ENCODE measurements around the gene LPXN.

Gene LPXN

DNA sequence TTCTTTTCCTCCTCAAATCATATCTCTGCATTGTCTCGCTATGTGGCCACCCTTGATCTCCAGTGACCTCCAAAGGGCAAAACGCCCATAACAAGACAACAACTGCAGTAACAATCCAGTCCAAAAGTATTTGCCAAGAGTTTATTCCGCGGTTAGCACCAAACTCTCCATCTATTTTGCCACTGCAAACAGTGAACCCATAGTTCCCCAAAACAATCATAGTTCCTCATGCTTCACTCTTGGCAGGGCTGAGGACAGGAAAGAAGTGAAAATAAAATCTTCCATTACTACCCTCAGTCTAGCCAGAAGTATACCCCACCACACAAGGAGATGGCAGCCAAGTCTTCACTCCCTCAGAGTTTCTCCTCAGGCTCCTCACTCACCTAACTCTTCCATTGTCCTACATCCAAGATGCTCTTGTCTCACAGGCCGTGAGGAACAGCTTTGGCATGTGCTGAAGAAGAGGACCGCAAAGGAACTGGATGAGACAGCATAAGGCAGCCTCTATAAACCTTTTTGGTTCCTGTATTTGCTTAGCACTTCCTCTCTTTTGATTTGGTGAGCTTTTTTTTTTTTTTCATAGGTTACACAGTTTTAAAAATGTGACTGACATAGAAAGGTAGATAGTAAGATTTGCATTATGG is at the start of gene LPXN:
TSS of gene LPXN (minus strand) at position 480 of the 644 bp plus-strand sequence. CDS start at position 396, 84 bp downstream.
- DNase-seq, result peak; percentile 84

DNA sequence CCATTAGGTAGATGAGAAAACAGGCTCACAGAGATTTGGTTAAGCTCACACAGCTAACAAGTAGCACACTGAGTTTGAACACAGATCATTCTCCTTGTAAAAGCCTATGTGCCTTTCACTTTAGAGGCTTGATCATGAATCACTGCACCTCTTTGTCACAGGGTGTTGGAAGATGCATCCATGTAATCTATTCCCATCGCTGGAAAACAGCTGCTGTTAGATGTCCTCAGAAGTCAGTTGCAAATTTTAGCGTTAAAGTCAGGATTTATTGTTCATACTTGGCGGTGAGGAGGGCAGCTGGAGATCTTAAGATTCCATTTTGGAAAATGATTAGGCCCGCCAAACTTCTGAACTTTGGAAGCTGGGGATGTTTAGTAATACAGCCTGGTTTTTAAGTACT is 49.4 kb upstream of the LPXN start:
- no peak for DNase-seq

DNA sequence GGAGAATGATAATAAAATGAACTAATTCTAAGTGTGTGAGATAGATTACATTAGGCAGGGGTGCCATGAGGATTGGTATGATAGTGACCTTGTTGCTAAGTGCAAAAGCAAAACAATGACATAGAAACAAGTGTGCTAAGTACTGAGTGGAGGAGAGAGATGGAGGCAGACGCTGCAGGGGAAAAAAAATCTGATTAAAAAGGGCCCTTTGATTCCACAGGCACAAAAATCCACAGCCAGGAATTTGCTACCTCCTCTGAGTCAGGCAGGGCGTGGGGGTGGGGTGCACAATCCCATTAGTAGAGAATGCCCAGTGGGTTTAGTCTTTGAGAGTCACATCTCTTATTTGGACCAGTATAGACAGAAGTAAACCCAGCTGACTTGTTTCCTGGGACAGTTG is 46.7 kb upstream of the LPXN start, which contains the start of gene CNTF:
TSS of gene CNTF (plus strand) at position 322 of the 400 bp plus-strand sequence. CDS start 88 bp downstream, outside the sequence.
- no peak for DNase-seq

- DNase-seq, result no peak
Measured at GRCh38 chr11:58621586-58622262, 46.1 kb upstream of the LPXN start.

GRCh38 chr11:58617976-58618557 is 42.4 kb upstream of the LPXN start:
- no peak for DNase-seq

- DNase-seq, result no peak
Measured at GRCh38 chr11:58616594-58616993, 40.9 kb upstream of the LPXN start.

- no peak for DNase-seq
Measured at GRCh38 chr11:58615559-58615958, 39.9 kb upstream of the LPXN start.

DNA sequence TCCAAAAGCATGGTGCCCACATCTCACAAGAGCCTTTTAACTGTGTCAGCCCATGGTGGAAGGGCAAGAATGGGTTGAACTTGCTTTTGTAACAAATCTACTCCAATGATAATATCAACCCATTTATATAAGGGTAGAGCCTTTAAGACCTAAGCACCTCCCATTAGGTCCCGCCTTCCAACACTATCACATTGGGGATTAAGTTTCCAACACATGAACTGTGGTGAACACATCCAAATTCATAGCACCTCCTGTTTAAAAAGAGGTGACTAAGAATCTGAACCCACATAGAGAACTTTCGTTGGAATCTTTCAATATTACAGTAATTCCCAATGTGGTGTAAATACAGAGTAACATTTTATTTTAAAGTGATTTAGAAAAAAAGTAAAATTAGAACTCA is 37.6 kb upstream of the LPXN start:
- no peak for DNase-seq

GRCh38 chr11:58609723-58610122 is 34.1 kb upstream of the LPXN start:
- DNase-seq, result no peak

DNA sequence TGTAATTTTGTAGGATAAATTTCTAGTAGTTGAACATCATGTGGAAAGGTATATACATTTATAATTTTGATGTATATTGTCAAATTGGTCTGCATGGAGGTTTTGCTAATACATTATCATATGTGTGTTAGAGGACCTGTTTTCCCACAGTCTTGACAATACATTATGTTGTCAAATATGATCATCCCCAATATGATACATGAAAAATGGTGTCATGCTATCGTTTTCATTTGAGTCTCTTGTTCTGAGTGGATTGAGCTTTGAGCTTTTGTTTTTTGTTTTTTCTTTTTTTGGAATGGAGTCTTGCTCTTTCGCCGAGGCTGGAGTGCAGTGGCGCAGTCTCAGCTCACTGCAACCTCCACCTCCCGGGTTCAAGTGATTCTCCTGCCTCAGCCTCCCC is 32.7 kb upstream of the LPXN start:
- DNase-seq, result no peak

- DNase-seq, result no peak
Measured at GRCh38 chr11:58606930-58607714, 31.5 kb upstream of the LPXN start.

DNA sequence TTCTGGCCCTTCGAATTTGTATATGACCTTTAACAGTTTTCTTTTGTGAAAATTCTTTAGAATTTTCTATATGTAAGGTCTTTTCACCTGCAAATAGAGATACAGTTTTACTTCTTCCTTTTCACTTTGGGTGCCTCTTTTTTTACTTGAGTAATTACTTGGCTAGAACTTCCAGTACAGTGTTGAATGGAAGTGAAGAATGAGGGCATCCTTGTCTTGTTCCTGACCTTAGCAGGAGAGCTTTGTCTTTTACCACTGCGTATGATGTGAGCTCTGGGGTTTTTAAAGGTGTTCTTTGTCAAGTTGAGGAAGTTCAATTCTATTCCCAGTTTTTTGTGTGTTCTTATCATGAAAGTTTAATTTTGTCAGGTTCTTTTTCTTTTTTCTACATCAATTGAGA is 24.9 kb upstream of the LPXN start:
- DNase-seq, result no peak

- no peak for DNase-seq
Measured at GRCh38 chr11:58597486-58598144, 22.0 kb upstream of the LPXN start.

GRCh38 chr11:58596621-58597020 is 21.0 kb upstream of the LPXN start:
- no peak for DNase-seq

DNA sequence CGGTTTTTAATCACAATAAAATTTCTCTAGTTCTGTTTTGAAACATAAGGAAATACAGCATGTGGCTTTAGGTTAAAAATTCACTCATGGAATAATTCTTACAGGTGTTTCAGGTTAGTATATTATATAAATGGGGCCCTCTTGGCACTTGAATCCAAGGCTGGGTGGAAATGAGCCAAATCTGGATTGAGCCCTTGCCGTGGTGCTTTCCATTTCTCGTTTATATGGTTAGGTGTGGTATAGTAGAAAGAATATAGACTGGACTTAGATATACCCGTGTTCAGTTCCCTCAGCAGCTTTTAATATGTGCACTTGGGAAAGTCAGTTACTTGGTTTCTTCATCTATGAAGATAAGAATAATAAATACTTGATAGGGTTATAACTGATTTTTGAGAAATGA is 19.2 kb upstream of the LPXN start:
- DNase-seq, result no peak

GRCh38 chr11:58592760-58593472 is 17.3 kb upstream of the LPXN start:
- DNase-seq, result no peak

GRCh38 chr11:58591659-58592058 is 16.0 kb upstream of the LPXN start:
- no peak for DNase-seq

- DNase-seq, result no peak
Measured at GRCh38 chr11:58586998-58587397, 11.3 kb upstream of the LPXN start.

- DNase-seq, result no peak
Measured at GRCh38 chr11:58582437-58582836, 6.8 kb upstream of the LPXN start.

DNA sequence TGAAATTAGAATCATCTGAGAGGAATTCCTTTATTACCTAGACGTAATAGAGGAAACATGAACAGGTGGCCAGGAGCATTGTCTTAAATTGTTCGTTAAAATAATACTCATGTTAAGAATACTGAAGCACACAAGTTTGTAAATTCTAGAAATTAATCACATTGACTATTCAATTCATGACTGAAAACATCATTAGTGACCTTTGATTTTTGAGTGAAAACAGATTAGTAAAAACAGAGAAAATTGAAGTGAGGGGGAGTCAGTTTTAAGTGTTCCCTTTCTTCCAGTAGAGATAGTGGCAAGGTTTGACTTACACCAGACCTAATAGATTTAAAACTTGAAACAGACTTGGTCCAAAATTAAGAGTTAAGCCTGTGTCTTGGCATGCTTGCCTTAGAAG is 4.7 kb upstream of the LPXN start:
- no peak for DNase-seq

GRCh38 chr11:58579192-58580129 is 3.8 kb upstream of the LPXN start:
- DNase-seq, result peak; percentile 97

All from RPMI8226 (cell line).